ENCODE measurements around the gene GKN2. TPM values are rescaled to one million over a fixed set of nuclear protein-coding genes. Genes with fewer than 3 reads are reported as not detected.

The GKN2 gene
- total RNA-seq, 4 donors from 2014 or later, result not detected

DNA sequence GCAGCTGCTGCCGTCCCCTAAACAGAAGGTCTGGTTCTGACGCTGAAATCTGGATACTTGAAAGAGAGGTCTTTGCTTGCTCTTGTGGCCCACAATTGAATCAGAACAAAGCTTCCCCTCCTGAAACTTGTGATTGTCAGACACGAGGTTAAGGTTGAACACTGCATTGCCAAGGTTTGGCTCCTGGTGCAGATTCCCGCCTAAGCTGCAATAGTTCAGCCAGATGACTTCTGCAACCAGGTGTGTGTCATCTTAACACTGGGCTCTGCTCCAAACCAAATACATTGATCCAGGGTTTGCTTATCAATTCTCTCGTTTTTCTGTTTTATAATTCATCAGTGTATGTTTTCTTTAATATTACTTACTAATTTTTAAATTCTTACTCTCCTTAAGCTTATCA, 36.3 kb upstream of the GKN2 start:
- in situ Hi-C loops (cut with MboI; ENCODE audit: low pct_ligation_motif_present in 1 of 4, low pct_unique_long_range_greater_than_20kb in 1 of 4, low sequenced_read_pairs in 3 of 4), result no loop called here

DNA sequence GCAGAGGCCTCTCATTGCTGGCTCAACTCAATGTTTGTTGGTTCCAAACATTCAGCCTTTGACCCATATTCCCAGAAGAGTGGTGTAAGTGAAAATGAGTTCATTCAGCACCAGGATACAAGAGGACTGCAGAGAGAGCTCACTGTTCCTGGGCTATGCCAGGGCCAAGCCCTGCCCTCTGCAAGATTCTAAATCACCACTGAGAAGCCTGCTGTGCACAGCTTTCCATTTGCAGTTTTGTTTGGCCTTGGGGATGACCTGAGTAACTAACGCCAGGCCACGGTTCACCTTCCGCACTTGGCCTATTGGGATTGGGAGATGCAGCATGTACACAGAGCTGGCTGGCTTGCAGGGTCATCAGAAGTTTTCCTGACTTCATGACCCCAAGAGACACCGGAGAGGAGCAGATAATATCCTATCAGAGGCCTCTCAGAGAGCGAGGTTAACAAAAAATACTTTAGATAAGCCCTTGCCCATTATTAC, 34.4 kb upstream of the GKN2 start:
- TF ChIP-seq CTCF (IDR thresholded peaks at IDR 0.05) (no peak), POLR2A (IDR thresholded peaks at IDR 0.05) (no peak), POLR2AphosphoS5 (IDR thresholded peaks at IDR 0.05) (no peak), EP300 (IDR thresholded peaks at IDR 0.05; ENCODE audit: low read depth) (no peak)
- no peak overlapping the region for H3K4me3 ChIP-seq
- WGBS, 2 donors (ENCODE audit: low coverage in 1 of 2), result 88 to 89% methylated on average over 1 to 5 of the region's 5 CpGs
- no peak overlapping the region for H3K27ac ChIP-seq
- no peaks in the 10 kb centered on the region for H3K4me1 ChIP-seq
- no peaks in the 10 kb centered on the region for H3K9me3 ChIP-seq
- in situ Hi-C loops (cut with MboI; ENCODE audit: low pct_ligation_motif_present in 1 of 4, low pct_unique_long_range_greater_than_20kb in 1 of 4, low sequenced_read_pairs in 3 of 4) (no loop called here), intact Hi-C loops (cut with DNase I; ENCODE audit: low total_unique reads) (no loop called here)
- DNase-seq, result no peak
- no peaks in the 10 kb centered on the region for H3K36me3 ChIP-seq
- no peaks in the 10 kb centered on the region for H3K27me3 ChIP-seq

More for the DNA sequence above, 36.3 kb upstream of the GKN2 start:
- Histone ChIP-seq H3K27me3 (no peaks in the 10 kb centered on the region), H3K27ac (no peak overlapping the region), H3K4me3 (no peak overlapping the region), H3K9me3 (no peaks in the 10 kb centered on the region), H3K4me1 (no peaks in the 10 kb centered on the region), H3K36me3 (no peaks in the 10 kb centered on the region)
- 22 to 36% methylated on average over 2 to 5 of the region's 5 CpGs for WGBS, 2 donors (ENCODE audit: low coverage in 1 of 2)
- no peak for DNase-seq
- TF ChIP-seq POLR2AphosphoS5 (IDR thresholded peaks at IDR 0.05) (no peak), CTCF (IDR thresholded peaks at IDR 0.05) (no peak), POLR2A (IDR thresholded peaks at IDR 0.05) (no peak), EP300 (IDR thresholded peaks at IDR 0.05; ENCODE audit: low read depth) (no peak)
- intact Hi-C loops (cut with DNase I; ENCODE audit: low total_unique reads), result no loop called here

DNA sequence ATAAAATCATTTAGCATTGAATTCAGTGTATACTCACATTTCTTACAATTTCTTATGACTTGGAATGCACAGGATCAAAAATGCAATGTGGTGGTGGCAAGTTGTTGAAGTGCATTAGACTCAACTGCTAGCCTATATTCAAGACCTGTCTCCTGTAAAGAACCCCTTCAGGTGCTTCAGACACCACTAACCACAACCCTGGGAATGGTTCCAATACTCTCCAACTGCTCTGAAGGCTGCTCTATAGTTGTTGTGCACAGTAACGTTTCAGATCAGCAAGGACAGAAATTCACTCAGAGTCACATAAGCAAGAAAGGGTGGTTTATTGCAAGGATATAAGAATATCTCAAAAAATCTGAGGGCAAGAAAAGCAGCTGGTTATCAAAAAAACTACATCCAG, 28.3 kb upstream of the GKN2 start:
- Histone ChIP-seq H3K27me3 (peaks cover 6% of the 10 kb centered on the region), H3K27ac (no peak overlapping the region), H3K9me3 (no peaks in the 10 kb centered on the region), H3K4me1 (no peaks in the 10 kb centered on the region), H3K4me3 (no peak overlapping the region), H3K36me3 (no peaks in the 10 kb centered on the region)
- no peak for DNase-seq
- WGBS, 2 donors (ENCODE audit: low coverage in 1 of 2), result 53% methylated on average over 1 of the region's 1 CpG; no CpG with 5 or more reads in 1 of the 2 donors
- intact Hi-C loops (cut with DNase I; ENCODE audit: low total_unique reads), result no loop called here
- in situ Hi-C loops (cut with MboI; ENCODE audit: low pct_ligation_motif_present in 1 of 4, low pct_unique_long_range_greater_than_20kb in 1 of 4, low sequenced_read_pairs in 3 of 4), result no loop called here
- TF ChIP-seq POLR2AphosphoS5 (IDR thresholded peaks at IDR 0.05) (no peak), EP300 (IDR thresholded peaks at IDR 0.05; ENCODE audit: low read depth) (no peak), POLR2A (IDR thresholded peaks at IDR 0.05) (no peak), CTCF (IDR thresholded peaks at IDR 0.05) (no peak)

DNA sequence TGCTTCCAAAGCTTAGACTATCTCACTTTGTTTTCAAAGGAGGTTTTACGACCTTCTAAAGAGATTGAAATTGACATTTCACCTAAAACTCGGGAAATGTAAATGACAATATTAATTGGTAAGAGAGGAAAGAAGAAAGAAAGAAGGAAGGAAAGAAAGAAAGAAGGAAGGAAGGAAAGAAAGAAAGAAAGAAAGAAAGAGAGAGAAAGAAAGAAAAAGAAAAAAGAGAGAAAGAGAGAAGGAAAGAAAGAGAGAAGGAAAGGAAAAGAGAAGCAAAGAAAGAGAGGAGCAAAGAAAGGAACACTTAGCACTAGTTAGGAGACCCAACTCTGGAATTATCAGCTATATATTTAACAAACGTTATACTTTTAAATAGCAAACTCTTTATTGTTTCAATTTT, 25.4 kb upstream of the GKN2 start:
- in situ Hi-C loops (cut with MboI; ENCODE audit: low pct_ligation_motif_present in 1 of 4, low pct_unique_long_range_greater_than_20kb in 1 of 4, low sequenced_read_pairs in 3 of 4) (no loop called here), intact Hi-C loops (cut with DNase I; ENCODE audit: low total_unique reads) (no loop called here)
- TF ChIP-seq CTCF (IDR thresholded peaks at IDR 0.05), result no peak
- TF ChIP-seq EP300 (IDR thresholded peaks at IDR 0.05; ENCODE audit: low read depth), result no peak
- no peak for TF ChIP-seq POLR2A (IDR thresholded peaks at IDR 0.05)
- TF ChIP-seq POLR2AphosphoS5 (IDR thresholded peaks at IDR 0.05), result no peak
- Histone ChIP-seq H3K36me3 (no peaks in the 10 kb centered on the region), H3K9me3 (no peaks in the 10 kb centered on the region), H3K27ac (no peak overlapping the region), H3K27me3 (peaks cover 7% of the 10 kb centered on the region), H3K4me1 (no peaks in the 10 kb centered on the region), H3K4me3 (no peak overlapping the region)
- 47 to 58% methylated on average over 3 of the region's 3 CpGs for WGBS, 2 donors (ENCODE audit: low coverage in 1 of 2)
- no peak for DNase-seq
